ENCODE measurements around the gene ULBP2.
"Not testable (repeated sequence)": the region's sequence is repeated elsewhere in the genome, so short reads cannot be mapped to it uniquely, and the experiment has no call there.

ULBP2 gene

GRCh38 chr6:149975400-149975799 lies 33.6 kb downstream of the ULBP2 start:
- DNase-seq = no peak

GRCh38 chr6:149977221-149977620 lies 35.4 kb downstream of the ULBP2 start:
- no peak for DNase-seq

- no peak for DNase-seq
Measured at GRCh38 chr6:149978610-149979009, 36.8 kb downstream of the ULBP2 start.

GRCh38 chr6:149979293-149979692 lies 37.5 kb downstream of the ULBP2 start:
- DNase-seq = no peak

GRCh38 chr6:149983145-149983544 lies 41.3 kb downstream of the ULBP2 start:
- DNase-seq = no peak

GRCh38 chr6:149984773-149985172 lies 43.0 kb downstream of the ULBP2 start:
- no peak for DNase-seq

- DNase-seq = no peak
Measured at GRCh38 chr6:149985481-149985937, 43.7 kb downstream of the ULBP2 start.

GRCh38 chr6:149987602-149988107 lies 45.8 kb downstream of the ULBP2 start:
- DNase-seq = no peak

- no peak for DNase-seq
Measured at GRCh38 chr6:149988550-149989346, 46.9 kb downstream of the ULBP2 start.

GRCh38 chr6:149990212-149990660 lies 48.4 kb downstream of the ULBP2 start:
- DNase-seq = no peak

- DNase-seq = no peak
Measured at GRCh38 chr6:149990661-149991471, 49.1 kb downstream of the ULBP2 start.

- DNase-seq = not testable (repeated sequence)
Measured at GRCh38 chr6:149991472-149991795, 49.6 kb downstream of the ULBP2 start.

- DNase-seq = no peak
Measured at GRCh38 chr6:149991838-149992237, 50.0 kb downstream of the ULBP2 start.

GRCh38 chr6:149995235-149995750 lies 53.5 kb downstream of the ULBP2 start:
- DNase-seq = no peak

- no peak for DNase-seq
Measured at GRCh38 chr6:149995971-149996370, 54.2 kb downstream of the ULBP2 start.

All from amniotic stem cell (primary cell).